ENCODE results near the gene NPTXR.

GRCh38 chr22:38817196-38817595 lies 26.6 kb downstream of the NPTXR start:
- no peak for TF ChIP-seq EZH2phosphoT487 (IDR thresholded peaks at IDR 0.05; ENCODE audit: insufficient read depth, low read depth)
- no peak for TF ChIP-seq EZH2 (IDR thresholded peaks at IDR 0.05; ENCODE audit: insufficient read depth, poor library complexity, severe bottlenecking)

Measured in GM23248 (cell line).